ENCODE data around the gene ZFP30. TPM values are rescaled to one million over a fixed set of nuclear protein-coding genes. Genes with fewer than 3 reads are reported as not detected.

Gene ZFP30
- total RNA-seq, 2 experiments from 2014 or later = 9.0 to 9.7 TPM

GRCh38 chr19:37564624-37565369 lies 90.5 kb downstream of the ZFP30 start:
- ATAC-seq (no peak), DNase-seq (no peak)
- Mint-ChIP-seq H3K4me3 (no peak overlapping the region), H3K9me3 (peaks cover 64% of the 10 kb centered on the region), H3K36me3 (ENCODE audit: low read depth) (peaks cover 79% of the 10 kb centered on the region), H3K27ac (no peak overlapping the region), H3K27me3 (no peaks in the 10 kb centered on the region), H3K4me1 (ENCODE audit: low read depth) (no peaks in the 10 kb centered on the region)
- ChIA-PET CTCF (no interaction called here), POLR2A (no interaction called here)
- TF ChIP-seq CTCF (IDR thresholded peaks at IDR 0.05) = no peak
- intact Hi-C loops (cut with micrococcal nuclease) = no loop called here

Other genes starting within 250 kb of the ZFP30 start
- 10 to 100 TPM in 1 of 2 experiments, 1 to 10 TPM in 1; 7.5 to 11.3 TPM for gene ZNF569, start 188.0 kb downstream of the ZFP30 start, total RNA-seq
- 1 to 10 TPM; 5.2 to 5.3 TPM for gene ZNF570, start 186.1 kb downstream of the ZFP30 start, total RNA-seq
- 1 to 10 TPM; 3.5 to 3.8 TPM for gene ZNF793, start 148.5 kb downstream of the ZFP30 start, total RNA-seq
- gene ZNF571, start 60.7 kb downstream of the ZFP30 start, total RNA-seq = 1 to 10 TPM; 3.4 to 4.0 TPM
- gene ZNF540, start 60.6 kb downstream of the ZFP30 start, total RNA-seq = 1 to 10 TPM; 1.7 to 2.2 TPM
- gene ZNF607, start 64.3 kb upstream of the ZFP30 start, total RNA-seq = 1 to 10 TPM; 7.4 to 7.8 TPM
- 1 to 10 TPM; 8.3 to 8.7 TPM for gene ZNF573, start 124.1 kb upstream of the ZFP30 start, total RNA-seq